Neural progenitor cell (in vitro differentiated cells): Measurements from ENCODE around the gene HTR1B.

Source experiments
- EZH2 ChIP-seq: fragments of 200-600 bp; sonication (generic); IDR thresholded peaks from 2 replicates; pipeline ENCODE4 v1.6.1; 2017; ENCODE audit warnings: antibody characterized with exemption, mild to moderate bottlenecking, moderate library complexity
- EZH2phosphoT487 ChIP-seq: fragments of 200-600 bp; sonication (generic); IDR thresholded peaks from 2 replicates; pipeline ENCODE4 v1.6.1; 2017; ENCODE audit warnings: antibody characterized with exemption
- TF ChIP-seq, protein P1 (sequence below): fragments of 200-600 bp; sonication (generic); IDR thresholded peaks from 2 replicates; pipeline ENCODE4 v1.5.1; 2017; ENCODE audit warnings: antibody characterized with exemption, mild to moderate bottlenecking

- TF ChIP-seq, protein P1, sequence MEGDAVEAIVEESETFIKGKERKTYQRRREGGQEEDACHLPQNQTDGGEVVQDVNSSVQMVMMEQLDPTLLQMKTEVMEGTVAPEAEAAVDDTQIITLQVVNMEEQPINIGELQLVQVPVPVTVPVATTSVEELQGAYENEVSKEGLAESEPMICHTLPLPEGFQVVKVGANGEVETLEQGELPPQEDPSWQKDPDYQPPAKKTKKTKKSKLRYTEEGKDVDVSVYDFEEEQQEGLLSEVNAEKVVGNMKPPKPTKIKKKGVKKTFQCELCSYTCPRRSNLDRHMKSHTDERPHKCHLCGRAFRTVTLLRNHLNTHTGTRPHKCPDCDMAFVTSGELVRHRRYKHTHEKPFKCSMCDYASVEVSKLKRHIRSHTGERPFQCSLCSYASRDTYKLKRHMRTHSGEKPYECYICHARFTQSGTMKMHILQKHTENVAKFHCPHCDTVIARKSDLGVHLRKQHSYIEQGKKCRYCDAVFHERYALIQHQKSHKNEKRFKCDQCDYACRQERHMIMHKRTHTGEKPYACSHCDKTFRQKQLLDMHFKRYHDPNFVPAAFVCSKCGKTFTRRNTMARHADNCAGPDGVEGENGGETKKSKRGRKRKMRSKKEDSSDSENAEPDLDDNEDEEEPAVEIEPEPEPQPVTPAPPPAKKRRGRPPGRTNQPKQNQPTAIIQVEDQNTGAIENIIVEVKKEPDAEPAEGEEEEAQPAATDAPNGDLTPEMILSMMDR = peak; percentile 43
- TF ChIP-seq EZH2 (no peak), EZH2phosphoT487 (no peak)
Measured at GRCh38 chr6:77466451-77467437, 3.5 kb upstream of the HTR1B start.
